ENCODE results near the gene ZNRF1.

The ZNRF1 gene

DNA sequence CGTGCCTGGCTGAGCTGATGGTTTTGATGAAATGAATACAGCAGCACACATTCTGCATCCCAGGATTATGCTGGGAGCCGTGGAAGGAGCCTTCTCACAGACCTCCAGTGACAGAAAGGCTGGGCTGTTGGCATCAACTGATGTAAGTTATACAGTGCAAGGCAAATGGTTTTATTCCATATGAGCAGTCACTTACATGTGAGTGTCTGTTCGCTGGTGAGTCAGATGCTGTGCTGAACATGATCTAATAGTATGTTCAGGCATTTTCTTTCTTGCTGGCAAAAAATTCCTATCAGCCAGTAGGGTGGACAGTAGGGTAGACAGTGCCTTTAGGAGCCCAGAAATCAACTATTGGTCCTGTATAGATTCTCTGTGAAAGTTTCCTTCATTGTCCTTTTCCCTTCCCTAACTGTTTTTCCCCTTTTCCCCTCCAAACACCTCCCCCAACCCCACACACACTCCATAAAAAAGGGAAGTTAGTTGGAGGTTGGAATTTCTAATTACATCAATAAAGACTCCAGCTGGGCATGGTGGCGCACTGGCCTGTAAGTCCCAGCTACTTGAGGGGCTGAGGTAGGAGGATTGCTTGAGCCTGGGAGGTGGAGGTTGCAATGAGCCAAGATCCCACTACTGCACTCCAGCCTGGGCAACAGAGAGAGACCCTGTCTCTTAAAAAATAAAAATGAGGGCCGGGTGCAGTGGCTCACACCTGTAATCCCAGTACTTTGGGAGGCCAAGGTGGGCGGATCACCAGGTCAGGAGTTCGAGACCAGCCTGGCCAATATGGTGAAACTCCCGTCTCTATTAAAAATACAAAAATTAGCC, 81.6 kb downstream of the ZNRF1 start:
- DNase-seq (ENCODE audit: low read depth), result no peak

DNA sequence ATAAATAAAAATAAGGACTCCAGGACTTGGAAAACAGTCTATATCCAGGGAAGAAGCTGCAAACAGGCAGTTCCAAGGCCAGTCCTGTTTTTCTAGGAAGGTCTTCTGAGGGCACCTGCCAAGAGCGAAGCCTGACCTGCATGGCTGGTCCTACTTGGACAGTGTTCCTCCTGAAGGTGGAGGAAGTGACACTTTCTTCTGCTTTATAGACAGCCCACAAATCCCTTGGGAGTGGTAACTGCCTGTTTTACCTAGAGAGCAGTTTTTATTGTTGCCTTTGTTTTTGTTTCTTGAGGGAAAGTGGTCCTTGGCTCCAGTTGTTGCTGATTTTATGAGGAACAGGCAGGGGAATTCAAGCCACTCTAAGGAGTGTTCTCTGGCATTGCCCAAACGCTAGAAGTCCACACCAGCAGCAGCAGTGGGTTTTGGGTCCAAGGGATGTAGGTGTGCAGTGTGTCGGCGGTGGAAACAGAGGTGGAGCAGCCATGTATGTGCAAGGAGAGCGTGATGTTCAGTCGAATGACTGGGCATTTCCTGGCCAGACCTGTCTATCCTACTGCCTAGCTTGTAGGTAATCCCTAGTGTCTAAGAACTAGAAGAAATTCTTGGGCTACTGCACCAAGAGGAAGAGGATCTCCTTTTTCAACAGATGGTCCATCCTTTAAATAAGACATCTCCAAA, 82.5 kb downstream of the ZNRF1 start:
- DNase-seq (ENCODE audit: low read depth), result no peak
- no peak for TF ChIP-seq CTCF (IDR thresholded peaks at IDR 0.05; ENCODE audit: control insufficient read depth, insufficient read depth, low read depth, low read length, missing control alignments)
- H3K4me3 ChIP-seq (ENCODE audit: control insufficient read depth, low read depth, low read length), result no peak overlapping the region

More for the DNA sequence above, 81.6 kb downstream of the ZNRF1 start:
- H3K4me3 ChIP-seq (ENCODE audit: control insufficient read depth, low read depth, low read length), result no peak overlapping the region
- no peak for TF ChIP-seq CTCF (IDR thresholded peaks at IDR 0.05; ENCODE audit: control insufficient read depth, insufficient read depth, low read depth, low read length, missing control alignments)

GRCh38 chr16:75083813-75084212, 85.0 kb downstream of the ZNRF1 start:
- no peak for TF ChIP-seq CTCF (IDR thresholded peaks at IDR 0.05; ENCODE audit: control insufficient read depth, insufficient read depth, low read depth, low read length, missing control alignments)
- DNase-seq (ENCODE audit: low read depth), result no peak

DNA sequence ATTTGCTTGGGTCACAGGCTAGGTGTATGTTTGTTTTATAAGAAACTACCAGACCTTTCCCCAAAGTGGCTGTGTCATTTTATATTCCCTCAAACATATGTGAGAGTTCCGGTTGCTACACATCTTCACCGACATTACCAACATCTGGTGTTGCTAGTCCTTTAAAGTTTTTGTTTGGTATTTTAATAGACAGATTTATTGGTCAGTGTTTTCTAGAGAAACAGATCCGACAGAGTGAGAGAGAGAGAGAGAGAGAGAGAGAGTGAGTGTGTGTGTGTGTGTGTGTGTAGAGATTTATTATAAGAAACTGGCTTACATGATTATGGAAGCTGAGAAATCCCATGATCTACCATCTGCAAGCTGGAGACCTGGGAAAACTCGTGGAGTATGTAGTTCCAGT, 86.7 kb downstream of the ZNRF1 start:
- no peak overlapping the region for H3K4me3 ChIP-seq (ENCODE audit: control insufficient read depth, low read depth, low read length)
- TF ChIP-seq CTCF (IDR thresholded peaks at IDR 0.05; ENCODE audit: control insufficient read depth, insufficient read depth, low read depth, low read length, missing control alignments), result no peak
- peak; percentile 55 for DNase-seq (ENCODE audit: low read depth)

More at GRCh38 chr16:75083813-75084212, 85.0 kb downstream of the ZNRF1 start:
- H3K4me3 ChIP-seq (ENCODE audit: control insufficient read depth, low read depth, low read length), result no peak overlapping the region

- no peak overlapping the region for H3K4me3 ChIP-seq (ENCODE audit: control insufficient read depth, low read depth, low read length)
- no peak for TF ChIP-seq CTCF (IDR thresholded peaks at IDR 0.05; ENCODE audit: control insufficient read depth, insufficient read depth, low read depth, low read length, missing control alignments)
- DNase-seq (ENCODE audit: low read depth), result no peak
Observed at GRCh38 chr16:75086281-75086680, 87.5 kb downstream of the ZNRF1 start.

DNA sequence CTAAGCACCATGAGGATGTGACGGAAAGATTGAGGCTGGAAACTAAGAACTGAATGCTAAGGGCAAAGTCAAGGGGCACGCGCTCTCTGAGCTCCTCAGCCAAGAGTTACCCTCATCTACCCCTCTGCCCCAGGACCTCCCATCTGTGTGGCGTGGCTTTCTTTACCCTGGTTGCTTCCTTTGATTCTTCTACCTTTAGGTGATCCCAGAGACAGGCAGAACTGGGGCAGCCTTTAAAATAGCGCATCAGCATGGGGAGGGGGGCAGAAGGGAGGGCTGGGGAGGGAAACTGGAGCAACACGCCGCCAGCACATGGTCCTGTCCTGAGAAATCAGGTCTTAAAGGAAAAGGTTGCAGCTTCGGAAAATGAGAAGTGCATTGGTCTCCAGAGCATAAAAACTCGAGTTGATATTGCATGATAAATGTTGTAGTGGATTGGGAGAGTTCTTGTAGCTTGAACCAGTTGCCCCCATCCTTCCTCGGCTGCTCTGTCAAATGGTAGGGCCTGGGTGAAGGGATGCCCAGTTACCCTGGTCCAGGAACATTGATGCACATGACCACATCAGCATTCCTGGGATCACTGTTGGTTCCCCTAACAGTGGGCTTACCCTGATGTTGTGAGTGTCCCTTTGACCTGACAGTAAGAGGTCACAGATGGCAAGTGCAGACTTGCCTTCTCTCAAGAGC, 88.0 kb downstream of the ZNRF1 start:
- no peak for DNase-seq (ENCODE audit: low read depth)
- no peak for TF ChIP-seq CTCF (IDR thresholded peaks at IDR 0.05; ENCODE audit: control insufficient read depth, insufficient read depth, low read depth, low read length, missing control alignments)
- no peak overlapping the region for H3K4me3 ChIP-seq (ENCODE audit: control insufficient read depth, low read depth, low read length)

Data from AG09309 (cell line).